HG03354 (cell line): ENCODE results near the gene SERGEF.
"Not testable (repeated sequence)": the region's sequence is repeated elsewhere in the genome, so short reads cannot be mapped to it uniquely, and the experiment has no call there.

Source experiments
- ATAC-seq: cut with Tn5 transposase; IDR thresholded peaks from one replicate; pipeline ENCODE4 v1.9.1; 2021; ENCODE audit warnings: mild to moderate bottlenecking; ENCODE audit not compliant: unreplicated experiment, poor library complexity, severe bottlenecking

Gene SERGEF

DNA sequence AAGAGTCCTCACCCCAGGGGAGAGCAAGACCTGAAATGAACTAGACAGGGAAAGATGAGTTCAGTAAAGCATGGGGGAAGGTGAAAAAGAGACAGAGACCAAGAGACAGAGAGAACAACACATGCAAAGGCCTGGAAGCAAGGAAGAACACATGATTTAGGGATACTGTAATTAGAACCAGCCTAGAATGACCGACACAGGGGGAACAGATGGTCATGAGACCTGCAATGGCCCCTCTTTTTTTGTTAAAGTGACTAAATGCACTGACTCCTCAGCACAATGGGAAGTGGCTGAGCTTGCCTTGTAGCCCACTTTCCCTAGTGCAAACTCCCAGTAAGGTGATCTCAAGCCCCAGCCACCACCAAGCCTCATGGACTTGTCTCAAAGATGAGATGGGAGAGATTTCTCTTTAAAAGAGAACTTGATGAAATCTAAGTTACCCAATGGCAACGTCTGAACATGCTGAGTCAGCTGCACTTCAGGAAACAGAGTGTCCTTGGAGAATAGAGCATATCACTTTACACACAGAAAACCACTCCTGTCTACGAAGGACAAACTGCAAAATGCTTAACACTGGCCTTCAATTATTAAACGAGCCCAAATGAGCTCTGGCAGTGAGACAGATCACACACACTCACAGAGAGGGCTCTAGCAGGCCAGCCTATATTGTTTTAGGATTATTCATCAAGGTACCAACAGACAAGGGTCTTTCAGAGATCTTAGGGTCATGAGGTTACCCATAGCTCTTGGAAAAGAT lies 91.0 kb downstream of the SERGEF start:
- peak; percentile 55 for ATAC-seq

DNA sequence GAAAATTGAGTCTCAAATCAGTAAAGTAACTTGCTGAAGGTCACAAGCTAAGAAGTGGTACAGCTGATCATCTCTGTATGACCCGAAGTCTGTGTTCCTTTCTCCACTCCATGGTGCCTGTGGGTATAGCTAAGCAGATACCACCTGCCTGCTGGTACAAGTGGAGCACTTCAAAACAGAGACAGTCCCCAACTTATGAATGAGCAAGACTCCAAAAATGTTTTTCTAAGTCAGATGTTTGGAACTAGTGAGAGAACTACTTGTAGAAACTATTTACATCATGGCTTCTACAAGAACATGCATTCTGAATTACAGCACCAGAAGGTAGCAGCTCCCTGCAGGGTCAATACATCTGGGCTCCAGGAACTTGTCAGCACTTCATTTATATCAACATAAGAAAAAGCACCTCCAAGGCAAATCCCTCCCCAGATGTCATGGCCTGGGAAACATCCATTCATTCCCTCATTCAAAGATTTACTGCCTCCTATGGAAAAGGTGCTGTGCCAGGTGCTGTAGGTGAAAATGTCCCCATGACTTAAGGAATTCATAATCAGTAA lies 94.7 kb downstream of the SERGEF start:
- ATAC-seq = no peak

DNA sequence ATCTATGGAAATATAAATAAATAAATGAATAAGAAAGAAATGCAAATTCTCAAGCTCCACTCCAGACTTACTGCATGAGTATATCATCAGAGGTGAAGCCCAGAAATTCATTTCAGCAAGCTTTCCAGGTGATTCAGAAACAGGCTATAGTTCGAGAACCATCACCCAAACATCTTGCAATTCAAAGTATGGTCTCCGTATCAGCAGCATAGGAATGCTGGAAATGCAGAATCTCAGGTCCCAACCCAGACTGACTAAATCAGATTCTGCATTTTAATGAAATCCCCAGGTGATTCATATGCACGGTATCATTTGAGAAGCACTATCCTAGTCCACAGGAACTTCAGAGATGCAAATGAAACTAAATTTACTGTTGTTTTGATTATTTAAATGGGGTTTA lies 95.3 kb downstream of the SERGEF start:
- no peak for ATAC-seq

GRCh38 chr11:17915500-17916143 lies 97.2 kb downstream of the SERGEF start:
- no peak for ATAC-seq

DNA sequence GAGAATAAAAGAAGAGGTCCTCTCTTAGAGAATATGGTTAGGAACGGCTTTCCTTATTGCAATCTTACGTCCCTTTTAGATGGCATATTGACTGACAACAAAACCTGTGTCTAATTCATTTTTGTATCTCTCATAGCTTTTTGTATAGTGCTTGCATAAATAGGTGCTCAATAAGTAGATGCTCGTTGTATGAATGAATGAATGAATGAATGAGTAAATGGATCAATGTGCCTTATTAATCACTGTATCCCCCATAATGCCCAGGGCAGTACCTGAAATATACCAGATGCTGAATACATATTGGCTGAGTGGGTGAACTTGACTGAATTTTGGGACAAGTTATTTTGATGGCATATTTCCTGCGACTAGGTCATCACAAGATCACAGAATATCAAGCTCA lies 97.9 kb downstream of the SERGEF start:
- ATAC-seq = no peak

GRCh38 chr11:17907046-17907445 lies 105.8 kb downstream of the SERGEF start:
- no peak for ATAC-seq

- no peak for ATAC-seq
These were observed 106.4 kb downstream of the SERGEF start for GRCh38 chr11:17906436-17906835.

DNA sequence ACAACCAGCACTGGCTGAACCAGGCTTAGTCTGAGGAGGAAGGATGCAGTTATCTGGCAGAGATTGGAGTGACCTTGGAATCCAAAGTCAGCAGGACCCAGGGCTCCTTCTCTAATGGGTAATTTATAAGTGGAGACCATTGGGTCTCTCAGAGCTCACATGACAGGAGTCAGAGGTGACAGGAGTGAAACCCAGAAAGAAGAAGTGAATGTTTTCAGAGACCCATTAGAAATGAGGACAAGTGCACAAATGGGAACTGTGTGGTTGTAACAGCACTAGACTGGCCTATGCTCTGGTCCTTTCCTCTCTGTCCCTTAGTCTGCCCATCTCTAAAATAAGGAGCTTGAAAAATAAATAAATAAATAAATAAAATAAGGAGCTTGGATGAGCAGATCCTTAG lies 107.4 kb downstream of the SERGEF start:
- peak; percentile 94 for ATAC-seq

DNA sequence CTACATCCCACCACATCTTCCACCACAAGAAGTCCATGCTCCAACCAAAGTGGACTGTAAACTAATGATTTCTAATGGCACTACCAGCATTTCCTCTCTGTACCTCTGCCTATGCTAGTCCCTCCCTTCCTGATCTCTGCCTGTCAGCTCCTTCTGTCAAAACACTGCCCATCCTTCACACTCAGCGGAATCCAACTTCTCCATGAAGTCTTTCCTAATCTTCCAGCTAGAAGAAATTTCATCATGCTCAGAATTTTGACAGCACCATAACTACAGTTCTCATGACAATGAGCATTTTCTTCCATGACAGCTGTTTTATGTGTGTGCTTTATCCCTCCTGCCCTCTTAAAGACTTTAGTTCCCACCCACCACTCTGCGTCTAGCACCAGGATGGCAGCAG lies 111.4 kb downstream of the SERGEF start:
- no peak for ATAC-seq

DNA sequence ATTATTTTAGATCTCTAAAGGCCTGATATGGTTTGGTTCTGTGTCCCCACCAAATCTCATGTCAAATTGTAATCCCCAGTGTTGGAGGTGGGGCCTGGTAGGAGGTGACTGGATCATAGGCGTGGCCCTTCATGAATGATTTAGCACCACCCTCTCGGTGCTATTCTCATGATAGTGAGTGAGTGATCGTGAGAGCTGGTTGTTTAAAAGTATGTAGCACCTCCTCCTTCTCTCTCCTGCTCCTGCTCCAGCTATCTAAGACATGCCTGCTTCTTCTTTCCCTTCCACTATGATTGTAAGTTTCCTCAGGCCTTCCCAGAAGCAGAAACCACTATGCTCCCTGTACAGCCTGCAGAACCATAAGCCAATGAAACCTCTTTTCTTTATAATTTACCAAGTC lies 114.1 kb downstream of the SERGEF start:
- ATAC-seq = no peak

- ATAC-seq = no peak
These were observed 114.8 kb downstream of the SERGEF start for GRCh38 chr11:17898071-17898470.

- no peak for ATAC-seq
These were observed 115.4 kb downstream of the SERGEF start for GRCh38 chr11:17897495-17897894.

DNA sequence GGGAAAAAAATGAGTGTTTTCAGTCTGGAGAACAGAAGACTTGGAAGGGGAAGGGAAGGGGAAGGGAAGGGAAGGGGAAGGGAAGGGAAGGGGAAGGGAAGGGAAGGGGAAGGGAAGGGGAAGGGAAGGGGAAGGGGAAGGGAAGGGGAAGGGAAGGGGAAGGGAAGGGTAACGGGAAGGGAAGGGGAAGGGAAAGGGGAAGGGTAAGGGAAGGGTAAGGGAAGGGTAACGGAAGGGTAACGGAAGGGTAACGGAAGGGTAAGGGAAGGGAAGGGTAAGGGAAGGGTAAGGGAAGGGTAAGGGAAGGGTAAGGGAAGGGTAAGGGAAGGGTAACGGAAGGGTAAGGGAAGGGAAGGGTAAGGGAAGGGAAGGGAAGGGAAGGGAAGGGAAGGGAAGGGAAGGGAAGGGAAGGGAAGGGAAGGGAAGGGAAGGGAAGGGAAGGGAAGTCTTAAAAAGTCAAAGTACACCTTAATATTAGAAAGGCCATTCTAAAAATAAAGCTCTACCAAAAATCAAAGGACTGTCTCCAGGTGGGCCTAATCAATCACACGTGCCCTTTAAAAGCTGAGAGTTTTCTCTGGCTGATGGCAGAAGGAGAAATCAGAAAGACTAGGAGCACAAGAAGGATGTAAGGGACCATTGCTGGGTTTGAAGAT lies 116.2 kb downstream of the SERGEF start:
- not testable (repeated sequence) for ATAC-seq

DNA sequence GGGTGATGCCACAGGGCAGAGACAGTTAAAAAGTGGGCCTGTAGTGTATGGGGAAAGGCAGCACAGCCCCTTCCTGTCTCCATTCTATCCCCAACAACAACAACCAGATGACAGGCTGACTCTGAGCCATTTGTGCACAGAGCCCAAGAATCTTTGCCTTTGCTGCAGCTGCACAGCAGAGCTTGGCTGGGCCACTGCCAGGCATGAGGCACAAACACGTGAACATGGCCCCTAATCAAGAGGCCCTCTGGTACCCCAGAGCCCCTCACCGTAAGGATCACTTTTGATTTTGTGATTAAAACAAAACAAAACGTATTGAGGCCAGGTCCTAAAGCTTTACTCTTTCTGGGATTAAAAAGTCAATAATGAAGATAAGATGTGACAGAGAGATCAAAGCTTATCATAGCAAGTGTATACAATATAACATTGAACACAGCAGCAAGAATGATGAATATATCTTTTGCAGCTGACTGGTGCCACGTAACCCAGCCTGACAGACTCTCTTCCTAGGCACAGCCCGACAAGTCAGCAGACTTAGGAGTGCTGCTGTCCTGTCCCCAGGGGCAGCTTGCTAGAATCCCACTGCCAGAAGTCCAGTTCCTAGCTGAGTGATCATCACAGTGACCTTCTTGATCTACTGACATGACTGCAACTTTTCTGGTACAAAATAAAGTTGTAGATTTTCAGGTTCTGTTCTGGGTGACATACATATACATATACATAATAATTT lies 117.8 kb downstream of the SERGEF start:
- no peak for ATAC-seq

- ATAC-seq = no peak
These were observed 120.4 kb downstream of the SERGEF start for GRCh38 chr11:17892409-17892808.

GRCh38 chr11:17890325-17890724 lies 122.5 kb downstream of the SERGEF start:
- no peak for ATAC-seq

DNA sequence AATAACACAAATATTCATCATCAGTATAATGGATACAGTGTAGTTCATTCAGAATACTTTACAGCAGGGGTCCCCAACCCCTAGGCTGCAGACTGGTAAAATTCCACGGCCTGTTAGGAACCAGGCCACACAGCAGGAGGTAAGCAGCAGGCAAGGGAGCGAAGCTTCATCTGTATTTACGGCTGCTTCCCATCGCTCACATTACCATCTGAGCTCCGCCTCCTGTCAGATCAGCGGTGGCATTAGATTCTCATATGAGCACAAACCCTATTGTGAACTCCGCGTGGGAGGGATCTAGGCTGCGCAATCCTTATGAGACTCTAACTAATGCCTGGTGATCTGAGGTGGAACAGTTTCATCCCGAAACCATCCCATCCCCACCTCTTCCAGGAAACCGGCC lies 125.1 kb downstream of the SERGEF start:
- ATAC-seq = no peak

GRCh38 chr11:17883946-17884345 lies 128.9 kb downstream of the SERGEF start:
- ATAC-seq = no peak

DNA sequence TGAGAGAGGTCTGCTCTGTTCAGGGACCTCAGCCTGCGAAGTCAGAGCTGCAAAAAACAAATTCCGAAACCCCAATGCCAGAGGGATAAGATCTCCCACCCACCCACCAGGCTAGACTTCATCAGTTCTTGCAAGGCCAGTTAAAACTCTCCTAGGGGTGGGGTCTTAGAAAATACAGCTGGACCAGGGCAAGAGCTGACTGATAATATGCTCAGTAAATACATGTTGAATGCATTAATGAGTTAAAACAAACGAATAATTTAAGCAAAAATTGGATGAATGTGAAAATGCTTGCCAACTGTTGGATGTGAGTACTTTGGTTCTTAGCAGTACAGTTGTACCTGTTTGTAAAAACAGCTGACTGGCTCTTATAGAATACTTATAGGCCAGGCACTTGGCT lies 129.8 kb downstream of the SERGEF start:
- no peak for ATAC-seq

GRCh38 chr11:17878743-17879142 lies 134.1 kb downstream of the SERGEF start:
- no peak for ATAC-seq
